Measurements from ENCODE around the gene GFPT2.

DNA sequence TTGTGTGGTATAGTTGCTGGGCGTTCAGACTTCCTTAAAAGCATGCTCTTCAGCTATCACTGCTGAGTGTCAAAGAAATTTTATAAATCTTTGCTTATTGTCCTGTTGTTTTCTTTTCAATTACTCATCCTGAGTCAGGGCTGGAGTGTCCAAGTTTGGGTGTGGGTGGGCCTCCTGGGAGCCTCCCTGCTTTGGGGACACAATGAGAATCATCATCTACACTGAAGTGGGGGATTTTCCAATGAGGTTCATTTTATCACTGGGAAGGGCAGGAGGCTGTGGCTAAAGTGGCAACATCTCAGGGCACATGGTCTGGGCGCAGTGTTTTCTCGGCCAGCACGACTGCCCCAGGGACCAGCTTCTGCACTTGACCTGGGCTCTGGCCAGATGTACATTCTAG lies 19.5 kb downstream of the GFPT2 start:
- no peak for TF ChIP-seq EGR1 (IDR thresholded peaks at IDR 0.05)
- no peak for TF ChIP-seq TEAD4 (IDR thresholded peaks at IDR 0.05)
- TF ChIP-seq YY1 (IDR thresholded peaks at IDR 0.05; ENCODE audit: low read depth) = no peak
